ENCODE data around the gene CDYL2. TPM values are rescaled to one million over a fixed set of nuclear protein-coding genes. Genes with fewer than 3 reads are reported as not detected.

Gene CDYL2
- total RNA-seq, 1 donor from 2014 or later = 26.5 TPM

DNA sequence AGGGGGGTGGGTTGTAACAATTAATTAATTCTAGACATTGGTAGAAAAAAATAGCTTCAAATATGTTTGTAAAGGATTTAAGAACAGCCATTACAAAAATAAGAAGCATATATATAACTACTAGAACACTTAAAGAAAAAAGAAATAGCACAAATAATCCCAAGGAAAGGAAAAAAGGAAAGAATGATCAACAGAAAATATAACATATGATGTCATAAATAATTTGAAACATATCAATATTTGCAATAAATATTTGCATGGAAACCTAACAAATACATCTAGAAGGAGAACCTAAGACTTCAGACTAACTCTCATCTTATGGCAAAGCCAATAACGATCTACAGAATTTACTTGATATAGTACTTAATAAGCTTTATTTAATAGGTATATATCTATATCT, 28.9 kb downstream of the CDYL2 start:
- Histone ChIP-seq H3K36me3 (ENCODE audit: insufficient read depth, low read length) (no peaks in the 10 kb centered on the region), H3K9me3 (ENCODE audit: insufficient read depth, low read depth, low read length) (no peaks in the 10 kb centered on the region), H3K27ac (ENCODE audit: low read depth, low read length) (no peak overlapping the region), H3K27me3 (ENCODE audit: insufficient read depth, low read length) (no peaks in the 10 kb centered on the region), H3K4me2 (ENCODE audit: low read length) (no peak overlapping the region), H3K79me2 (ENCODE audit: insufficient read depth, low read length) (no peaks in the 10 kb centered on the region), H2AFZ (ENCODE audit: low read depth, low read length) (no peak overlapping the region), H3K4me1 (ENCODE audit: insufficient read depth, low read length) (no peaks in the 10 kb centered on the region), H3K9ac (ENCODE audit: low read length) (no peak overlapping the region), H3K4me3 (ENCODE audit: insufficient read depth, low read depth, low read length) (no peak overlapping the region), H4K20me1 (ENCODE audit: insufficient read depth, low read length) (no peaks in the 10 kb centered on the region)
- H3K27ac Mint-ChIP-seq (ENCODE audit: unreplicated experiment) = no peak overlapping the region
- H3K4me1 Mint-ChIP-seq (ENCODE audit: low read depth, unreplicated experiment) = no peaks in the 10 kb centered on the region
- H3K27me3 Mint-ChIP-seq (ENCODE audit: low read depth, unreplicated experiment) = no peaks in the 10 kb centered on the region
- no peak for TF ChIP-seq EZH2 (IDR thresholded peaks at IDR 0.05; ENCODE audit: insufficient read depth, low read length)
- TF ChIP-seq, protein P1, sequence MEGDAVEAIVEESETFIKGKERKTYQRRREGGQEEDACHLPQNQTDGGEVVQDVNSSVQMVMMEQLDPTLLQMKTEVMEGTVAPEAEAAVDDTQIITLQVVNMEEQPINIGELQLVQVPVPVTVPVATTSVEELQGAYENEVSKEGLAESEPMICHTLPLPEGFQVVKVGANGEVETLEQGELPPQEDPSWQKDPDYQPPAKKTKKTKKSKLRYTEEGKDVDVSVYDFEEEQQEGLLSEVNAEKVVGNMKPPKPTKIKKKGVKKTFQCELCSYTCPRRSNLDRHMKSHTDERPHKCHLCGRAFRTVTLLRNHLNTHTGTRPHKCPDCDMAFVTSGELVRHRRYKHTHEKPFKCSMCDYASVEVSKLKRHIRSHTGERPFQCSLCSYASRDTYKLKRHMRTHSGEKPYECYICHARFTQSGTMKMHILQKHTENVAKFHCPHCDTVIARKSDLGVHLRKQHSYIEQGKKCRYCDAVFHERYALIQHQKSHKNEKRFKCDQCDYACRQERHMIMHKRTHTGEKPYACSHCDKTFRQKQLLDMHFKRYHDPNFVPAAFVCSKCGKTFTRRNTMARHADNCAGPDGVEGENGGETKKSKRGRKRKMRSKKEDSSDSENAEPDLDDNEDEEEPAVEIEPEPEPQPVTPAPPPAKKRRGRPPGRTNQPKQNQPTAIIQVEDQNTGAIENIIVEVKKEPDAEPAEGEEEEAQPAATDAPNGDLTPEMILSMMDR (IDR thresholded peaks at IDR 0.05; ENCODE audit: insufficient read depth, low read depth, low read length) = no peak
- no peaks in the 10 kb centered on the region for H3K36me3 Mint-ChIP-seq (ENCODE audit: low read depth, unreplicated experiment)
- no peak for DNase-seq (ENCODE audit: low read depth)
- FAIRE-seq = no peak
- H3K4me3 Mint-ChIP-seq (ENCODE audit: unreplicated experiment) = no peak overlapping the region
- peaks cover 4% of the 10 kb centered on the region for H3K9me3 Mint-ChIP-seq (ENCODE audit: unreplicated experiment)

DNA sequence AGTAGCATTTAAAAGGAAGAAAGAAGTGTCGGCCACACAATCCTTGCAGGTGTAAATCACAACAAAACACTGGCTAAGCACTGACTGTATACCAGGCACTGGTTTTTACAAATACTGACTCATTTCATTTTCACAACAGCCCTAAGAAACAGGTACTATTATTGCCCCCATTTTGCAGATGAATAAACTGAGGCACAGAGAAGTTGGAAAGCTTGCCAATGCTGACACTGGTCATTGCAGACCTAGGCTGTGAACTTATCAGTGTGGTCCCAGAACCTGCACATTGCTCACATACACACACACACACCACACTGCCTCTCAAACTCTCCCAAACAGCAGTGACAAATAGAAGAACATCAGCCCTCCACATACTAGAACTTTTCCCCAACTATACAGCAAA, 37.6 kb downstream of the CDYL2 start:
- Mint-ChIP-seq H3K36me3 (ENCODE audit: low read depth, unreplicated experiment) (peaks cover 2% of the 10 kb centered on the region), H3K9me3 (ENCODE audit: unreplicated experiment) (peaks cover 7% of the 10 kb centered on the region), H3K4me3 (ENCODE audit: unreplicated experiment) (no peak overlapping the region), H3K27ac (ENCODE audit: unreplicated experiment) (no peak overlapping the region), H3K27me3 (ENCODE audit: low read depth, unreplicated experiment) (no peaks in the 10 kb centered on the region), H3K4me1 (ENCODE audit: low read depth, unreplicated experiment) (no peaks in the 10 kb centered on the region)
- Histone ChIP-seq H3K4me1 (ENCODE audit: insufficient read depth, low read length) (no peaks in the 10 kb centered on the region), H3K9ac (ENCODE audit: low read length) (no peak overlapping the region), H3K4me2 (ENCODE audit: low read length) (no peak overlapping the region), H3K9me3 (ENCODE audit: insufficient read depth, low read depth, low read length) (no peaks in the 10 kb centered on the region), H2AFZ (ENCODE audit: low read depth, low read length) (no peak overlapping the region), H3K27me3 (ENCODE audit: insufficient read depth, low read length) (no peaks in the 10 kb centered on the region), H3K36me3 (ENCODE audit: insufficient read depth, low read length) (no peaks in the 10 kb centered on the region), H3K79me2 (ENCODE audit: insufficient read depth, low read length) (peaks cover 3% of the 10 kb centered on the region), H4K20me1 (ENCODE audit: insufficient read depth, low read length) (peaks cover 4% of the 10 kb centered on the region), H3K4me3 (ENCODE audit: insufficient read depth, low read depth, low read length) (no peak overlapping the region), H3K27ac (ENCODE audit: low read depth, low read length) (no peak overlapping the region)
- DNase-seq (ENCODE audit: low read depth) (no peak), FAIRE-seq (no peak)
- TF ChIP-seq EZH2 (IDR thresholded peaks at IDR 0.05; ENCODE audit: insufficient read depth, low read length) = no peak
- TF ChIP-seq, protein P1 (IDR thresholded peaks at IDR 0.05; ENCODE audit: insufficient read depth, low read depth, low read length) = no peak

DNA sequence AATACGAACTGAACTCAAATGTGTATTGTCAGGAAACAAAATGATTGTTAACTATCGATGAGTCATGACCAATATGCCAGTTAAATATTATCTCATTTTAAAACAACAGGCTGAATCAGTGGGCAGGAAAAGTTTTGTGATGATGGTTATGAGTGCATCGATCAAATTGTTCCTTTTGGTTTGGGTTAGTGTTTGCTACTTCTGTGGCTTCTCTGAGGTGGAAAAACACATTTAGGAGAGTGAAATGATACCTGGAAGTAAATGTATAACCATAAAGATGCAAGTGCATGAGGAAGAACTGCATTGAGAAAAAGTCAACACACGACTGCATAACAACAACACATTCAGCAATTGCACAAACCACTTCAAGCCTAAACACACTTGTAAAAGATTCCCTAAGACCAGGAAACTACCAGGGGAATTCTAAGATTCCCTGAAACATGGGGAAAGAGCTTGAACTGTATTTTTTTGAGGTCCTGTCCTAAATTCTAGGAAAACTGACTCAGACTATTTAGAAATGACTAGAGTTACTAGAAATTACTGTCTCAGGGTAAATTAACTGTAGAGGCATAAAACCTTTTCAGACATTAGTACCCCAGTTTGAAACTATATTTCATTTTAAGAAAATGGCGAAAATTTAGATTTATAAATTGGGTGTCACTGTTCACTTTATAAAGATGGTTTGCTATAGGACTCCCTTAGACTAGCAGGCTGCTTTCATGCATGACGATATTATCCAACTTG, 44.8 kb downstream of the CDYL2 start:
- DNase-seq (ENCODE audit: low read depth) (no peak), FAIRE-seq (no peak)
- Histone ChIP-seq H3K79me2 (ENCODE audit: insufficient read depth, low read length) (peaks cover 5% of the 10 kb centered on the region), H3K4me2 (ENCODE audit: low read length) (no peak overlapping the region), H3K27ac (ENCODE audit: low read depth, low read length) (no peak overlapping the region), H3K27me3 (ENCODE audit: insufficient read depth, low read length) (no peaks in the 10 kb centered on the region), H3K9ac (ENCODE audit: low read length) (no peak overlapping the region), H3K4me1 (ENCODE audit: insufficient read depth, low read length) (no peaks in the 10 kb centered on the region), H3K36me3 (ENCODE audit: insufficient read depth, low read length) (no peaks in the 10 kb centered on the region), H2AFZ (ENCODE audit: low read depth, low read length) (no peak overlapping the region), H3K9me3 (ENCODE audit: insufficient read depth, low read depth, low read length) (no peaks in the 10 kb centered on the region), H3K4me3 (ENCODE audit: insufficient read depth, low read depth, low read length) (no peak overlapping the region), H4K20me1 (ENCODE audit: insufficient read depth, low read length) (peaks cover 5% of the 10 kb centered on the region)
- H3K4me3 Mint-ChIP-seq (ENCODE audit: unreplicated experiment) = no peak overlapping the region
- peaks cover 3% of the 10 kb centered on the region for H3K36me3 Mint-ChIP-seq (ENCODE audit: low read depth, unreplicated experiment)
- TF ChIP-seq, protein P1 (IDR thresholded peaks at IDR 0.05; ENCODE audit: insufficient read depth, low read depth, low read length) = no peak
- TF ChIP-seq EZH2 (IDR thresholded peaks at IDR 0.05; ENCODE audit: insufficient read depth, low read length) = no peak
- peaks cover 9% of the 10 kb centered on the region for H3K4me1 Mint-ChIP-seq (ENCODE audit: low read depth, unreplicated experiment)
- H3K27me3 Mint-ChIP-seq (ENCODE audit: low read depth, unreplicated experiment) = no peaks in the 10 kb centered on the region
- no peaks in the 10 kb centered on the region for H3K9me3 Mint-ChIP-seq (ENCODE audit: unreplicated experiment)
- H3K27ac Mint-ChIP-seq (ENCODE audit: unreplicated experiment) = no peak overlapping the region
